Cardiac fibroblast (primary cell): ENCODE results near the gene RIMS1.

Experiments
- DNase-seq, 2 donors: peaks; one replicate each; pipeline versions ENCODE4 v3.0.0 to v3.0.0-alpha.2; 2010; ENCODE audit warnings: low read depth in 2 of 2
- H3K4me3 ChIP-seq, 2 donors: replicated peaks in 1 of 2; 1 replicate in 1 of 2; 2 replicates in 1 of 2; pipeline ENCODE4 v1.5.1; 2011; ENCODE audit warnings: low read depth in 2 of 2, low read length in 2 of 2, mild to moderate bottlenecking in 2 of 2, moderate library complexity in 1 of 2
- CTCF ChIP-seq: IDR thresholded peaks from one replicate; pipeline ENCODE4 v1.5.1; 2011; ENCODE audit warnings: low read depth, mild to moderate bottlenecking, low read length, inconsistent platforms

Gene RIMS1

GRCh38 chr6:72262254-72262653, 375.9 kb downstream of the RIMS1 start:
- no peak overlapping the region for H3K4me3 ChIP-seq
- no peak for TF ChIP-seq CTCF
- peak in 1 of 2 donors; percentile 20 for DNase-seq

DNA sequence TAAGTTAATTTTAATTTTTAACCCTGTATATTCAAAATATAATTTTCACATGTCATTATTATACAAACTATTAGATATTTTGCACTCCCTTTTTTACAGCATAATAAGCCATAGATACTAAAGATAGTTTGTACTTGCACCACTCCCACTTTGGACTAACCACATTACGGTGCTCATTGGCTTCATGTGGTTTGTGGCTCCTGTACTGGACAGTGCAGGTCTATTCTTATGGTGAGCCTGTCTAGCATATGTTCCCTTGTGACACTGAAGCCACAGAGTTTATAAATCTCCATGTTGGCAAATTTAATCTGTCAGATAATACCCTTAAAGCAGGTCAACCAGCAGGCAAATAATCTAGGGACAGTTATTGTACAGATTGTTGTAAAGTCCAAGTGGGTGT, 381.1 kb downstream of the RIMS1 start:
- DNase-seq, result no peak
- TF ChIP-seq CTCF, result no peak
- H3K4me3 ChIP-seq, result no peak overlapping the region

DNA sequence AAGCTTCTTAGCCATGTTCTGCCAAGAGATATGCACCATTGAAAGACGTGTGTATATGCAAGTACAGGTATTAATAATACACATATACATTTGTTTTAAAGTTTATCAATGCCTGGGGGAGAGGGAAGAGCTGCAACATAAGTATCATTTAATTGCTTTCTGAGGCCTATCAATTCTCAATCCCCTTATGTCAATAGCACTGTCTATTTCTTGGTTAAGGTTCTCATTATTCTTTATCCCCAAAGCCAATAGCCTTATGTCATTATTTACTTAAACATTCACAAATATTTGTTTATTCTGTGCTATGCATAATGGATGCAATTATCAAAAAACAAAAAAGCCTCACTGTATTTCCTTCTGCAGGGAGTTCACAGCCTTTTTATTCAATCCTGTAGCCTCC, 385.2 kb downstream of the RIMS1 start:
- no peak for DNase-seq
- TF ChIP-seq CTCF, result no peak
- no peak overlapping the region for H3K4me3 ChIP-seq

GRCh38 chr6:72272958-72273357, 386.6 kb downstream of the RIMS1 start:
- DNase-seq, result peak; percentile 13 to 41
- no peak for TF ChIP-seq CTCF

GRCh38 chr6:72275888-72276287, 389.5 kb downstream of the RIMS1 start:
- no peak for TF ChIP-seq CTCF
- DNase-seq, result no peak
- no peak overlapping the region for H3K4me3 ChIP-seq

More at GRCh38 chr6:72272958-72273357, 386.6 kb downstream of the RIMS1 start:
- no peak overlapping the region for H3K4me3 ChIP-seq

DNA sequence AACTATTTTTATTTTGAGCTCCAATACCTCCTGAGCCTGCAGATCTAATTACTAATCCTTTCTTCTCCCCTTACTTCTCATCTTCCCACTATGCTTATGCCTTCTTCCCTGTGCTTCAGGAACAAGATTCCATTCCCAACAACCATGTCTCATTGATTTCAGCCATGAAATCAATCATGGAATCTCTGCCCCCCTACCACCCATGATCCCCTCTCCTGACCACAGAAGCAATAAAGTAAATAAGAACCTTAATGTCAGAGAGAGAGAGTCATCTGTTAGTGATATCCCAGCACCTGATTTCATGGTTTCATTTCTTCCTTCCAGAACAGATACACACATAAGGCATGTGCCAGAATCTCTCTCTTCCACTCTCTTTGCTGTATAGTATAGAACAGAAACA, 395.9 kb downstream of the RIMS1 start:
- no peak for TF ChIP-seq CTCF
- H3K4me3 ChIP-seq, result no peak overlapping the region
- no peak for DNase-seq

DNA sequence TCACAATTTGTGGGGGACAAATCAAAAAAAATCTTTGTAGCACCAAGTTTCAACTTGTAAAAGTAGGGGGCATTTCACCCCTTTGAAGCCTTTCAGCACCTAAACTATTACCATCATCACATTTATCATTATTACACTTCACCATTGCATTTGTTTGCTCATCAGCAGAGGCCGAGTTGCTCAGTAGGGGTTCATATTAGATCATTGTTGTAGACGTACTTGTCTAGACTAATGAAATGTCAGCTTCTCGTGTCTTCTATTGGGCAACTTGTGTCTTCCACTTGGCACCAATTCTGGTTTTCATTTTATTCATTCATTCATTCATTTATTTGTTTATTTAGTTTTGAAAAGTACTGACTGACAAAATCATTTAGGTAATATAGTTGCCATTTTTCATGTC, 397.2 kb downstream of the RIMS1 start:
- no peak for DNase-seq
- no peak overlapping the region for H3K4me3 ChIP-seq
- TF ChIP-seq CTCF, result no peak
